HepG2 (cell line): ENCODE data around the gene NDUFS5. TPM values are rescaled to one million over a fixed set of nuclear protein-coding genes. Genes with fewer than 3 reads are reported as not detected.

Source experiments
- ARID4A ChIP-seq: sonication (generic); formaldehyde crosslinking; IDR thresholded peaks from 2 replicates; pipeline ENCODE4 v1.5.0; 2020; ENCODE audit warnings: mild to moderate bottlenecking, missing genetic modification reagents, borderline replicate concordance
- IRF2 ChIP-seq: IDR thresholded peaks from 2 replicates; pipeline ENCODE4 v1.6.1; 2018; ENCODE audit warnings: missing genetic modification reagents, missing compliant biosample characterization
- MED1 ChIP-seq: sonication (generic); formaldehyde crosslinking; IDR thresholded peaks from 2 replicates; pipeline ENCODE4 v1.4.0; 2020; ENCODE audit warnings: missing genetic modification reagents
- POGK ChIP-seq: sonication (generic); formaldehyde crosslinking; conservative IDR thresholded peaks from 2 replicates; pipeline ENCODE4 v1.8.0; 2022; ENCODE audit warnings: mild to moderate bottlenecking, moderate library complexity, missing genetic modification reagents
- RARG ChIP-seq: sonication (generic); formaldehyde crosslinking; IDR thresholded peaks from 2 replicates; pipeline ENCODE4 v1.4.0; 2020; ENCODE audit warnings: low read depth, mild to moderate bottlenecking, missing genetic modification reagents
- SOX13 ChIP-seq, 3 experiments: fragments of 450-650 bp in 1 of 3; sonication (generic) in 1 of 3; formaldehyde crosslinking in 1 of 3; IDR thresholded peaks in 2 of 3; conservative IDR thresholded peaks in 1 of 3; 2 replicates each; pipeline versions ENCODE4 v1.5.0 to v1.6.1; 2016 to 2020; ENCODE audit warnings: antibody characterized with exemption in 1 of 3, mild to moderate bottlenecking in 1 of 3, missing compliant biosample characterization in 1 of 3, missing genetic modification reagents in 1 of 3, moderate library complexity in 1 of 3
- TP53 ChIP-seq: sonication (generic); formaldehyde crosslinking; conservative IDR thresholded peaks from 2 replicates; pipeline ENCODE4 v1.4.0; 2020; ENCODE audit warnings: missing genetic modification reagents
- UBTF ChIP-seq: sonication (generic); formaldehyde crosslinking; IDR thresholded peaks from 2 replicates; pipeline ENCODE4 v1.4.0; 2020; ENCODE audit warnings: mild to moderate bottlenecking, missing genetic modification reagents
- ZBTB3 ChIP-seq: sonication (generic); formaldehyde crosslinking; IDR thresholded peaks from 2 replicates; pipeline ENCODE4 v1.4.0; 2020; ENCODE audit warnings: low read depth, mild to moderate bottlenecking, moderate library complexity, missing genetic modification reagents, borderline replicate concordance
- ZFP1 ChIP-seq: IDR thresholded peaks from 2 replicates; pipeline ENCODE4 v1.6.1; 2016
- ZNF143 ChIP-seq: sonication (generic); formaldehyde crosslinking; IDR thresholded peaks from 2 replicates; pipeline ENCODE4 v1.4.0; 2020; ENCODE audit warnings: missing genetic modification reagents
- ZNF205 ChIP-seq: IDR thresholded peaks from 2 replicates; pipeline ENCODE4 v1.6.1; 2018; ENCODE audit warnings: missing biosample characterization, missing genetic modification reagents
- ZNF446 ChIP-seq: sonication (generic); formaldehyde crosslinking; IDR thresholded peaks from 2 replicates; pipeline ENCODE4 v1.5.0; 2020; ENCODE audit warnings: mild to moderate bottlenecking, missing genetic modification reagents
- ZNF451 ChIP-seq: sonication (generic); formaldehyde crosslinking; IDR thresholded peaks from 2 replicates; pipeline ENCODE4 v1.5.0; 2020; ENCODE audit warnings: mild to moderate bottlenecking, missing genetic modification reagents
- ZNF605 ChIP-seq: sonication (generic); formaldehyde crosslinking; IDR thresholded peaks from 2 replicates; pipeline ENCODE4 v1.8.0; 2022; ENCODE audit warnings: mild to moderate bottlenecking, missing genetic modification reagents
- ZNF619 ChIP-seq: sonication (generic); formaldehyde crosslinking; IDR thresholded peaks from 2 replicates; pipeline ENCODE4 v1.4.0; 2020; ENCODE audit warnings: mild to moderate bottlenecking, missing genetic modification reagents
- ZNF737 ChIP-seq: sonication (generic); formaldehyde crosslinking; IDR thresholded peaks from 2 replicates; pipeline ENCODE4 v1.5.0; 2020; ENCODE audit warnings: missing genetic modification reagents, mild to moderate bottlenecking, borderline replicate concordance
- ZNF816 ChIP-seq: sonication (generic); formaldehyde crosslinking; IDR thresholded peaks from 2 replicates; pipeline ENCODE4 v1.8.0; 2022; ENCODE audit warnings: missing genetic modification reagents, mild to moderate bottlenecking, borderline replicate concordance
- ZSCAN12 ChIP-seq: sonication (generic); formaldehyde crosslinking; IDR thresholded peaks from 2 replicates; pipeline ENCODE4 v1.9.0; 2021; ENCODE audit warnings: mild to moderate bottlenecking, missing genetic modification reagents
- polyA plus RNA-seq, 8 experiments: library from polyadenylated mRNA; depleted of rRNA in 3 of 8; stranded (reverse) in 7 of 8; unstranded in 1 of 8; fragments of >200 nt; fragmentation: Illumina TruSeq in 4 of 8; extraction: Trizol in 4 of 8; gene quantifications; 2 replicates each; pipeline versions ENCODE4 v1.2.1 to v1.2.3, GENCODE V29; 2011 to 2016; ENCODE audit warnings: low read depth in 4 of 8, missing spikeins in 1 of 8, mixed read lengths in 1 of 8; ENCODE audit not compliant: insufficient read depth in 1 of 8
- total RNA-seq, 5 experiments: library from RNA; depleted of rRNA; stranded (reverse); fragments of >200 nt; fragmentation: Illumina TruSeq; extraction: Trizol; gene quantifications; 2 replicates each; pipeline ENCODE4 v1.2.3, GENCODE V29; 2016; ENCODE audit warnings: low read depth in 1 of 5
- TF ChIP-seq, protein P1 (sequence below): sonication (generic); formaldehyde crosslinking; IDR thresholded peaks from 2 replicates; pipeline ENCODE4 v1.5.0; 2020; ENCODE audit warnings: missing genetic modification reagents, mild to moderate bottlenecking, borderline replicate concordance

Gene NDUFS5
- total and polyA plus RNA-seq, 2 of the 13 experiments (the other 11 are each of a cell fraction or from before 2014, with no cell fraction given) = 263 to 466 TPM

DNA sequence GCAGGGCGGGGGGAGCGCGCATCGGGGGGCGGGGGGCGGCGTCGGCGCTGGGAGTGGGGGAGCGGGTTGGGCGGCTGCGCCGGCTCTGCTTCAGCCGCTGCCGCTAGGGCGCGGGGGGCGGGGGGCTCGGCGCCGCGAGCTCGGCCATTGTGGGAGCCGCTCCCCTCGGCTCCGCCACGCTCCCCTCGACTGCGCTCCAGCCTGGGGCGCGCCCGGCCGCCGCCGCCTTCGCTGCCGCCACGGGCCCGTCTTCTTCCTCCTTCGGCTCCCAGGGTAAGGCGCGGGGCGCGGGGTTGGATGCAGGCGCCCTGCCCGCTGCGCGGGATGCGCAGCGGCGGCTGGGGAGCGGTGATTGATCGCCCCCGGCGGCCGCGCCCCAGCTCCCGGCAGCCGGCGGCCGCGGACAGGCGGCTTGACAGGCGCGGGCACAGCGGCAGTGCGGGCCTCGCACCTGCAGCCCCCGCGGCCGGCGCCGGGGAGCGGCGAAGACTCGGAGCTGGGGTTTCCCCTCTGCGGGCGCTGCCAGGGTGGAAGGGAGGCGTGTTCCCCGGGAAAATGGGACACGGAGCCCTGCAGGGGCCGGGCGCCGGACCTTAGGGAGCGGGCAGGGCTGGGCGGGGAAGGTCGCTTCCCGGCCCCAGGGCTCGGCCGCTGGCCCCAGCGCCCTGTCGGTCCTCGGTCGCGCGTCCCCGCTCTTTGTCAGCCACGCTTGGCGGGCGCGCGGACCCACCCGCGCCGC lies 55.3 kb downstream of the NDUFS5 start (continued):
- no peak for TF ChIP-seq SOX13 (IDR thresholded peaks at IDR 0.05)
- no peak for TF ChIP-seq SOX13 (CRISPR knock-in tag; conservative IDR thresholded peaks at IDR 0.05 in 1 of 2, IDR thresholded peaks at IDR 0.05 in 1 of 2)
- TF ChIP-seq, protein P1, sequence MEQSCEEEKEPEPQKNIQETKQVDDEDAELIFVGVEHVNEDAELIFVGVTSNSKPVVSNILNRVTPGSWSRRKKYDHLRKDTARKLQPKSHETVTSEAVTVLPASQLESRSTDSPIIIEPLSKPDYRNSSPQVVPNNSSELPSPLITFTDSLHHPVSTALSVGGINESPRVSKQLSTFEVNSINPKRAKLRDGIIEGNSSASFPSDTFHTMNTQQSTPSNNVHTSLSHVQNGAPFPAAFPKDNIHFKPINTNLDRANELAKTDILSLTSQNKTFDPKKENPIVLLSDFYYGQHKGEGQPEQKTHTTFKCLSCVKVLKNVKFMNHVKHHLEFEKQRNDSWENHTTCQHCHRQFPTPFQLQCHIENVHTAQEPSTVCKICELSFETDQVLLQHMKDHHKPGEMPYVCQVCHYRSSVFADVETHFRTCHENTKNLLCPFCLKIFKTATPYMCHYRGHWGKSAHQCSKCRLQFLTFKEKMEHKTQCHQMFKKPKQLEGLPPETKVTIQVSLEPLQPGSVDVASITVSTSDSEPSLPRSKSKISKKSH = no peak
- TF ChIP-seq ZNF143 (CRISPR knock-in tag) = no peak
- no peak for TF ChIP-seq ARID4A (CRISPR knock-in tag)
- no peak for TF ChIP-seq ZNF619 (CRISPR knock-in tag)
- no peak for TF ChIP-seq ZBTB3 (CRISPR knock-in tag)
- no peak for TF ChIP-seq ZSCAN12 (CRISPR knock-in tag)
- peak; percentile 29; the same call in 1 of the 2 replicates for TF ChIP-seq UBTF (CRISPR knock-in tag)
- TF ChIP-seq ZNF737 (CRISPR knock-in tag) = no peak
- no peak for TF ChIP-seq ZNF451
- TF ChIP-seq TP53 (CRISPR knock-in tag) = no peak
- no peak for TF ChIP-seq ZFP1 (CRISPR knock-in tag)
- TF ChIP-seq ZNF605 (CRISPR knock-in tag) = no peak
- no peak for TF ChIP-seq ZNF816 (CRISPR knock-in tag)
- TF ChIP-seq ZNF446 (CRISPR knock-in tag) = no peak
- TF ChIP-seq MED1 (CRISPR knock-in tag) = no peak
- TF ChIP-seq ZNF205 (CRISPR knock-in tag) = no peak
- no peak for TF ChIP-seq RARG (CRISPR knock-in tag)
- 0 out of 2 replicates have a peak, but pooled peaks have one; percentile 42 for TF ChIP-seq POGK
- TF ChIP-seq IRF2 (CRISPR knock-in tag) = no peak
